GM23338 (cell line): ENCODE data around the gene MAP3K14. TPM values are rescaled to one million over a fixed set of nuclear protein-coding genes. Genes with fewer than 3 reads are reported as not detected.

ENCODE experiments used
- ATAC-seq: fragments of 200-7000 bp; cut with Tn5 transposase; 3 replicates; pipeline ENCODE4 v1.9.1; 2020
- DNase-seq: peaks from one replicate; pipeline ENCODE4 v3.0.0-alpha.2; 2015; ENCODE audit warnings: low spot score
- H2AFZ ChIP-seq: fragments of 200-600 bp; sonication (generic); 2 replicates; pipeline ENCODE4 v1.8.0; 2016; ENCODE audit warnings: antibody characterized with exemption, mild to moderate bottlenecking, moderate library complexity
- H3F3A ChIP-seq: fragments of 200-600 bp; sonication (generic); replicated peaks from 2 replicates; pipeline ENCODE4 v1.8.0; 2017; ENCODE audit warnings: antibody characterized with exemption, mixed run types, low read depth
- H3K27ac ChIP-seq: fragments of 200-600 bp; sonication (generic); 2 replicates; pipeline ENCODE4 v1.6.1; 2016; ENCODE audit warnings: low read depth
- H3K27me3 ChIP-seq: fragments of 200-600 bp; sonication (generic); 2 replicates; pipeline ENCODE4 v1.8.0; 2016; ENCODE audit warnings: mild to moderate bottlenecking, mixed run types, moderate library complexity; ENCODE audit not compliant: insufficient read depth
- H3K36me3 ChIP-seq: fragments of 200-600 bp; sonication (generic); 2 replicates; pipeline ENCODE4 v1.8.0; 2016; ENCODE audit warnings: mild to moderate bottlenecking; ENCODE audit not compliant: insufficient read depth
- H3K4me1 ChIP-seq: fragments of 200-600 bp; sonication (generic); 2 replicates; pipeline ENCODE4 v1.8.0; 2016; ENCODE audit warnings: mild to moderate bottlenecking, moderate library complexity; ENCODE audit not compliant: insufficient read depth
- H3K4me2 ChIP-seq: fragments of 200-600 bp; sonication (generic); 2 replicates; pipeline ENCODE4 v1.7.1; 2017; ENCODE audit warnings: mixed run types
- H3K4me3 ChIP-seq: fragments of 200-600 bp; sonication (generic); 2 replicates; pipeline ENCODE4 v1.6.1; 2016; ENCODE audit warnings: mixed run types
- H3K79me2 ChIP-seq: fragments of 200-600 bp; sonication (generic); replicated peaks from 2 replicates; pipeline ENCODE4 v1.8.0; 2017; ENCODE audit warnings: mild to moderate bottlenecking; ENCODE audit not compliant: insufficient read depth
- H3K9me2 ChIP-seq: fragments of 200-600 bp; sonication (generic); 2 replicates; pipeline ENCODE4 v1.8.0; 2017; ENCODE audit not compliant: insufficient read depth
- H4K20me1 ChIP-seq: fragments of 200-600 bp; sonication (generic); replicated peaks from 2 replicates; pipeline ENCODE4 v1.8.0; 2017; ENCODE audit warnings: mild to moderate bottlenecking; ENCODE audit not compliant: insufficient read depth
- H3K27ac Mint-ChIP-seq: 2 replicates; pipeline ENCODE4 v1.8.0; 2020; ENCODE audit warnings: inconsistent platforms, mild to moderate bottlenecking, moderate library complexity, mixed read lengths
- H3K27me3 Mint-ChIP-seq: 3 replicates; pipeline ENCODE4 v1.8.0; 2022; ENCODE audit warnings: low read depth, mild to moderate bottlenecking, moderate library complexity, mixed read lengths, inconsistent platforms; ENCODE audit not compliant: insufficient read depth, poor library complexity
- H3K36me3 Mint-ChIP-seq: 3 replicates; pipeline ENCODE4 v1.8.0; 2021; ENCODE audit warnings: low read depth, mild to moderate bottlenecking, inconsistent platforms, moderate library complexity, mixed read lengths
- H3K4me1 Mint-ChIP-seq: 3 replicates; pipeline ENCODE4 v1.8.0; 2020; ENCODE audit warnings: mild to moderate bottlenecking, inconsistent platforms, mixed read lengths
- H3K4me3 Mint-ChIP-seq: 3 replicates; pipeline ENCODE4 v1.8.0; 2021; ENCODE audit warnings: moderate library complexity, mild to moderate bottlenecking, inconsistent platforms, mixed read lengths
- H3K9me3 Mint-ChIP-seq: 3 replicates; pipeline ENCODE4 v1.8.0; 2020; ENCODE audit warnings: moderate library complexity, mild to moderate bottlenecking, inconsistent platforms, mixed read lengths
- CTCF ChIP-seq, 2 experiments: fragments of 200-600 bp in 1 of 2; sonication (generic) in 1 of 2; conservative IDR thresholded peaks; 2 replicates each; pipeline versions ENCODE4 v1.5.1 to v1.6.1; 2016 to 2017; ENCODE audit warnings: antibody characterized with exemption in 2 of 2, low read depth in 2 of 2, mild to moderate bottlenecking in 2 of 2, moderate library complexity in 1 of 2
- ETS1 ChIP-seq: IDR thresholded peaks from 2 replicates; pipeline ENCODE4 v1.6.1; 2016; ENCODE audit warnings: antibody characterized with exemption
- EZH2phosphoT487 ChIP-seq: fragments of 200-600 bp; sonication (generic); IDR thresholded peaks from one replicate; pipeline ENCODE4 v1.8.1; 2018; ENCODE audit warnings: antibody characterized with exemption; ENCODE audit not compliant: unreplicated experiment
- NANOG ChIP-seq: IDR thresholded peaks from 2 replicates; pipeline ENCODE4 v1.6.1; 2016; ENCODE audit warnings: antibody characterized with exemption, borderline replicate concordance
- POLR2AphosphoS5 ChIP-seq: IDR thresholded peaks from 2 replicates; pipeline ENCODE4 v1.6.1; 2016; ENCODE audit warnings: antibody characterized with exemption, low read depth
- STAT1 ChIP-seq: IDR thresholded peaks from one replicate; pipeline ENCODE4 v1.6.1; 2016; ENCODE audit warnings: antibody characterized with exemption; ENCODE audit not compliant: unreplicated experiment
- ZNF462 ChIP-seq: fragments of 250-450 bp; sonication (Bioruptor Pico); IDR thresholded peaks from 2 replicates; pipeline ENCODE4 v1.5.0; 2020; ENCODE audit warnings: mild to moderate bottlenecking, moderate library complexity
- polyA plus RNA-seq: library from polyadenylated mRNA; unstranded; fragments of >200 nt; fragmentation: Nextera tagmentation; extraction: Ambion mirVana; gene quantifications from 2 replicates; pipeline ENCODE4 v1.2.1, GENCODE V29; 2016
- total RNA-seq: library from RNA; depleted of rRNA; stranded (reverse); fragments of >200 nt; shearing (Covaris generic); gene quantifications from 2 replicates; pipeline ENCODE4 v1.2.3, GENCODE V29; 2014

The MAP3K14 gene
- total and polyA plus RNA-seq, 2 experiments from 2014 or later = 1.3 to 4.9 TPM

DNA sequence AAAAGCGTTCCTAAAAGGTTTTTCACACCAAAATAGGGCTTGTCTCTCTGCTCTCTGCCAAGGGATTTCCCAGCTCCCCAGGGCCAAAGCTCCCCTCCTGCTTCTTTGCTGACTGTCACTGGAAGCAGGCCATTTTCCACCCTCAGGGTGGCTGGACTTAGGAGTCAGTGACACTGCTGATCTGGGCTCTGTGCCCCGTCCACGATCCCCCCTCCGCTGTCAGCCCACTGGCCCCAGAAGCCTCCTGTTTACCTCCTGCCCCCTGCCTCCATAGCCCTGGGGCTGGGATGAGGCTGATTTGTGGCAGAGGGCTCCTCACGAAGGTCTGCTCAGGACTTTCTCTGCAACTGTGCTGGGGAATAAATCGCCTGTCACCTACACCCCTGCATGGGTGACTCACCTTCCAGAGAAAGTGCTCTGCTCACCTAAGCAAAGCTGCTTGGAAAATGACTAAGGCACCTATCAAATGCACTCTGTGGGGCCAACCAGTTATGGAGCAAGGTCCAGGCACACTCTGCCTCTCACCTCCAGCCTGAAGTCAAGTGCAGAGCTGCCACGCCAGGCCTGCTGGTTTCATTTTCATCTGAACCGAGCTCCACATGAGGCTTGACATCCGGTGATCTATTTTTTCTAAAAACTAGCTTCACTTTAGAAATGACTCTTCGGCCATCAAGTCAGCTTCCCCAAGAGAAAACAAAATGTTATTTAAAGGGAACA, 4.9 kb downstream of the MAP3K14 start:
- peaks cover 27% of the 10 kb centered on the region for H3K4me1 Mint-ChIP-seq
- no peaks in the 10 kb centered on the region for H3K9me2 ChIP-seq
- H3K27ac Mint-ChIP-seq = no peak overlapping the region; the same call in 1 of the 2 replicates
- H3K4me3 Mint-ChIP-seq = no peak overlapping the region
- H3K79me2 ChIP-seq = peaks cover 52% of the 10 kb centered on the region
- no peak for ATAC-seq
- no peaks in the 10 kb centered on the region for H3K36me3 ChIP-seq
- DNase-seq = no peak
- no peak overlapping the region for H3K4me3 ChIP-seq
- H3K27me3 ChIP-seq = peaks cover 17% of the 10 kb centered on the region
- H3K4me1 ChIP-seq = peaks cover 16% of the 10 kb centered on the region
- TF ChIP-seq STAT1 (no peak), CTCF (conservative IDR thresholded peaks at IDR 0.05; ENCODE audit: low read depth in 2 of 2) (no peak), POLR2AphosphoS5 (no peak), ZNF462 (CRISPR knock-in tag) (no peak), NANOG (no peak), ETS1 (no peak), EZH2phosphoT487 (no peak)
- peaks cover 30% of the 10 kb centered on the region for H4K20me1 ChIP-seq
- H3K27ac ChIP-seq = no peak overlapping the region
- peaks cover 13% of the 10 kb centered on the region for H3F3A ChIP-seq
- H3K4me2 ChIP-seq = no peak overlapping the region
- H2AFZ ChIP-seq = no peak overlapping the region
- H3K27me3 Mint-ChIP-seq = peaks cover 6% of the 10 kb centered on the region
- no peaks in the 10 kb centered on the region for H3K9me3 Mint-ChIP-seq
- no peaks in the 10 kb centered on the region; the same call in 1 of the 3 replicates for H3K36me3 Mint-ChIP-seq
